Smooth muscle cell (in vitro differentiated cells): ENCODE data around the gene IGFN1. TPM values are rescaled to one million over a fixed set of nuclear protein-coding genes. Genes with fewer than 3 reads are reported as not detected.

Source experiments
- DNase-seq: peaks from one replicate; lab custom pipeline; 2025; ENCODE audit not compliant: unreplicated experiment; lab: John Stamatoyannopoulos, UW
- H2AFZ ChIP-seq: fragments of 200-600 bp; sonication (generic); 2 replicates; pipeline ENCODE4 v1.6.0; 2016; ENCODE audit warnings: antibody characterized with exemption, low read depth, mild to moderate bottlenecking
- H3F3A ChIP-seq: fragments of 200-600 bp; sonication (generic); 2 replicates; pipeline ENCODE4 v1.6.0; 2017; ENCODE audit warnings: antibody characterized with exemption, low read depth
- H3K27ac ChIP-seq: fragments of 200-600 bp; sonication (generic); 2 replicates; pipeline ENCODE4 v1.5.1; 2016; ENCODE audit warnings: low read depth, mild to moderate bottlenecking
- H3K27me3 ChIP-seq: fragments of 200-600 bp; sonication (generic); 2 replicates; pipeline ENCODE4 v1.6.1; 2016; ENCODE audit warnings: low read depth, mild to moderate bottlenecking
- H3K36me3 ChIP-seq: fragments of 200-600 bp; sonication (generic); 2 replicates; pipeline ENCODE4 v1.5.1; 2016; ENCODE audit warnings: low read depth
- H3K4me1 ChIP-seq: fragments of 200-600 bp; sonication (generic); 2 replicates; pipeline ENCODE4 v1.5.1; 2016; ENCODE audit warnings: low read depth
- H3K4me2 ChIP-seq: fragments of 200-600 bp; sonication (generic); 2 replicates; pipeline ENCODE4 v1.6.0; 2016; ENCODE audit warnings: mild to moderate bottlenecking
- H3K4me3 ChIP-seq: fragments of 200-600 bp; sonication (generic); 2 replicates; pipeline ENCODE4 v1.5.1; 2016; ENCODE audit warnings: mild to moderate bottlenecking
- H3K79me2 ChIP-seq: fragments of 200-600 bp; sonication (generic); 2 replicates; pipeline ENCODE4 v1.6.0; 2016; ENCODE audit warnings: low read depth, mild to moderate bottlenecking
- H3K9ac ChIP-seq: fragments of 200-600 bp; sonication (generic); 2 replicates; pipeline ENCODE4 v1.6.0; 2016; ENCODE audit warnings: low read depth
- H3K9me3 ChIP-seq: fragments of 200-600 bp; sonication (generic); replicated peaks from 2 replicates; pipeline ENCODE4 v1.5.1; 2016; ENCODE audit warnings: low read depth
- H4K20me1 ChIP-seq: fragments of 200-600 bp; sonication (generic); 2 replicates; pipeline ENCODE4 v1.6.0; 2016; ENCODE audit warnings: low read depth
- CTCF ChIP-seq: fragments of 200-600 bp; sonication (generic); IDR thresholded peaks from 2 replicates; pipeline ENCODE4 v1.5.1; 2017; ENCODE audit warnings: borderline replicate concordance, mild to moderate bottlenecking, antibody characterized with exemption; ENCODE audit not compliant: insufficient read depth, poor library complexity, severe bottlenecking
- WGBS: methylation state at CpG from one replicate; pipeline ENCODE4 v1.1.7; 2016; ENCODE audit warnings: low lambda C conversion rate; 5-methylcytosine and 5-hydroxymethylcytosine counted together
- polyA plus RNA-seq: library from polyadenylated mRNA; unstranded; fragments of >200 nt; fragmentation: Nextera tagmentation; extraction: Ambion mirVana; gene quantifications from 2 replicates; pipeline ENCODE4 v1.2.1, GENCODE V29; 2016
- total RNA-seq: library from RNA; depleted of rRNA; stranded (reverse); fragments of >200 nt; gene quantifications from 2 replicates; pipeline ENCODE4 v1.2.3, GENCODE V29; 2014

The IGFN1 gene
- total and polyA plus RNA-seq, 2 experiments from 2014 or later, result not detected

- H3K27me3 ChIP-seq, result peaks cover 15% of the 10 kb centered on the region
- H3K79me2 ChIP-seq, result no peaks in the 10 kb centered on the region
- no peak for DNase-seq
- no peak overlapping the region for H2AFZ ChIP-seq
- no peaks in the 10 kb centered on the region for H3K36me3 ChIP-seq
- no peaks in the 10 kb centered on the region for H3K9me3 ChIP-seq
- no peak for TF ChIP-seq CTCF
- no peak overlapping the region for H3K9ac ChIP-seq
- H3K4me3 ChIP-seq, result no peak overlapping the region
- WGBS, result 38% methylated on average over 3 of the region's 3 CpGs
- peak overlapping the region; percentile 55 for H3K4me2 ChIP-seq
- H3K4me1 ChIP-seq, result peaks cover 5% of the 10 kb centered on the region
- H3K27ac ChIP-seq, result peak overlapping the region; percentile 50
- no peaks in the 10 kb centered on the region for H4K20me1 ChIP-seq
- peaks cover 8% of the 10 kb centered on the region for H3F3A ChIP-seq
Observed at GRCh38 chr1:201185123-201185453, 5.5 kb upstream of the IGFN1 start.

DNA sequence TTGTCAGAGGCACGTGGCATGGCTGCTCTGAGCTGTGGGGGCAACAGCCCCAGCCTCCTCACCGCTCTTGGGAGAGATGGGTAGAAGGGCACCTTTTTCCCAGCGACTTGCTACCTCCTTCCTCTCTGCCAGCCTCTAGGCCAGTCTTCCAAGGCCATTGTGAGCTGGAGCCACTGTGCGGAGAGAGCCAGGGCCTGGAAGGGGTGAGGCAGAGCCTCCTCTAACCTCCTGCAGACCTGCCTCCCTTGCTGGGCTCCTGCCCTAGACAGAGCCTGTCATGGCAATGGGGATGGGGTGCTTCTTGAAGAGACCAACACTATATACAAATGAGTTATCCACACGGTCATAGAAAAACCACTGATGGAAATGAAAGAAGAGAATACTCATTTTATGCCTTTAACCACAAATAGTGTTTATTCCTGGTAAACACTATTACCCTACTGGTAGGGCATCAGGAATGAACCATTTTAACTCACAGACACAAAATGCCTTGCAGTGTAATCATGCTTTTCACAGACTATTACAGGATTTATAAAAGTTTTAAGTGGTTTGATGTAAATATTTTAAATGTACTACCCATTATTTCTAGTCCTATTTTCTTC lies 5.0 kb upstream of the IGFN1 start:
- Histone ChIP-seq H3K4me3 (no peak overlapping the region), H3K79me2 (no peaks in the 10 kb centered on the region), H3K9ac (no peak overlapping the region), H3K4me1 (peaks cover 8% of the 10 kb centered on the region), H3K4me2 (peak overlapping the region; percentile 55), H3K27me3 (peaks cover 15% of the 10 kb centered on the region), H3K9me3 (no peaks in the 10 kb centered on the region), H2AFZ (no peak overlapping the region), H4K20me1 (no peaks in the 10 kb centered on the region), H3K36me3 (no peaks in the 10 kb centered on the region), H3F3A (peaks cover 8% of the 10 kb centered on the region), H3K27ac (peak overlapping the region; percentile 50)
- no peak for DNase-seq
- WGBS, result 72% methylated on average over 5 of the region's 5 CpGs
- TF ChIP-seq CTCF, result no peak

DNA sequence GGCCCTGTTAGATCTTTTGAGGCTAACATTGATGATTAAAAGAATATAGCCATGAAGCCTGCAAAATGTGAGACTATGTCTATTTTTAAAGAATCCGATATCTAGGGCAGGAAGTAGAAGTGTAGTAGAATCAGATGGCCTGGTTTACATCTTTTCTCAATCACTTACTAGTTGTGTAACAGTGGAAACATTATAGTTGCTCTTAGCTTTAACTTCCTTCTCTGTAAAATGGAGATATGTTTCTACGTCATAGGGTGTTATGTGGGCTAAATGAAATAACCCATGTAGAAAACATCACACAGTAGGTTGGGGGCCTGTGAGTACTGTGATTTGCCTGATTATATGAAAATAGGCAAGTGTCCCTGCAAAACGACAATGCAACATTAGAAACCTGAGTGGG lies 4.4 kb upstream of the IGFN1 start:
- no peaks in the 10 kb centered on the region for H3K36me3 ChIP-seq
- no peak for DNase-seq
- 48% methylated on average over 3 of the region's 3 CpGs for WGBS
- peak overlapping the region; percentile 50 for H3K27ac ChIP-seq
- no peaks in the 10 kb centered on the region for H4K20me1 ChIP-seq
- no peak overlapping the region for H2AFZ ChIP-seq
- H3K27me3 ChIP-seq, result peaks cover 12% of the 10 kb centered on the region
- no peaks in the 10 kb centered on the region for H3K9me3 ChIP-seq
- no peak overlapping the region for H3K9ac ChIP-seq
- H3K4me1 ChIP-seq, result peaks cover 10% of the 10 kb centered on the region
- H3F3A ChIP-seq, result peaks cover 8% of the 10 kb centered on the region
- peak overlapping the region; percentile 55 for H3K4me2 ChIP-seq
- no peaks in the 10 kb centered on the region for H3K79me2 ChIP-seq
- no peak overlapping the region for H3K4me3 ChIP-seq
- no peak for TF ChIP-seq CTCF

- no peak for DNase-seq
- Histone ChIP-seq H4K20me1 (no peaks in the 10 kb centered on the region), H3F3A (peaks cover 8% of the 10 kb centered on the region), H3K4me3 (no peak overlapping the region), H3K4me2 (no peak overlapping the region), H3K27ac (no peak overlapping the region), H3K9me3 (no peaks in the 10 kb centered on the region), H3K27me3 (no peaks in the 10 kb centered on the region), H3K36me3 (no peaks in the 10 kb centered on the region), H3K4me1 (peaks cover 18% of the 10 kb centered on the region), H3K9ac (no peak overlapping the region), H3K79me2 (no peaks in the 10 kb centered on the region), H2AFZ (no peak overlapping the region)
- TF ChIP-seq CTCF, result no peak
- 85% methylated on average over 2 of the region's 2 CpGs for WGBS
Observed at GRCh38 chr1:201189085-201189484, 1.5 kb upstream of the IGFN1 start.
